Occipital lobe (tissue), 2 donors: ENCODE data around the gene SERPINB6. TPM values are rescaled to one million over a fixed set of nuclear protein-coding genes. Genes with fewer than 3 reads are reported as not detected.
"Not testable (repeated sequence)": the region's sequence is repeated elsewhere in the genome, so short reads cannot be mapped to it uniquely, and the experiment has no call there.

ENCODE experiments used
- DNase-seq: peaks from one replicate; lab custom pipeline; 2025; lab: John Stamatoyannopoulos, UW
- total RNA-seq: library from RNA; depleted of rRNA; stranded (reverse); fragments of >200 nt; gene quantifications from one replicate; pipeline ENCODE4 v1.2.3, GENCODE V29; 2014

The SERPINB6 gene
- total RNA-seq, result 12.3 TPM

DNA sequence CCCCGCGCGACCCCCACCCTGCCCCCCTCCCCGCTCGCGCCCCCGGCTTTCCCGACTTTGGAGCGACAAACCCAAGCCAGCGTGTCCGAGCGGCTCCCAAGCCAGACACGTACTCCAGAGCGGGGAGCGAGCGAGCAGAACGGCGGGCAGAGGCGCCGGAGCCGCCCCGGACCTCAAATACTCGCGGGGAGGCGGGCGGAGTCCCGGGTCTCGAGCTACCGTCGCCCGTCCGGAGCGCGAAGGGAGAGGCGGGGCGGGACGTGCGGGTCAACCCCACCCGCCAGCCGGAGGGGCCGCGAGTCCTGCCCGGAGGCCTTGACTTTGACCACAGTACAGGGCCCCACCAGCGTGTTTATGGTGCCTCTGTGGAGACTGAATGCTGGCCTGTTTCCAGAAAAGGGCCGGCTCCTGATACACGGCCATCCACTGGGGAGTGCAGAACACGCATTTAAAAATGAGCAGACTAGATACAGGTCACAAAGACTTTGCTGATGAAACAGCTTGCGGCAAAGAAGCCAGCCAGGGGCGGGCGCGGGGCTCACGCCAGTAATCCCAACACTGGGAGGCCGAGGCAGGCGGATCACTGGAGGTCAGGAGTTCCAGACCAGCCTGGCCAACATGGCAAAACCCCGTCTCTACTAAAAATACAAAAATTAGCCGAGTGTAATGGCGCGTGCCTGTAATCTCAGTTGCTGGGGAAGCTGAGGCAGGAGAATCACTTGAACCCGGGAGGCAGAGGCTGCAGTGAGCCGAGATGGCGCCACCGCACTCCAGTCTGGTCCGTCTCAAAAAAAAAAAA, at the start of gene SERPINB6:
TSS of gene SERPINB6 (minus strand) at position 148 of the 799 bp plus-strand sequence. CDS start 12,235 bp downstream, outside the sequence.
- peak; percentile 78 for DNase-seq

DNA sequence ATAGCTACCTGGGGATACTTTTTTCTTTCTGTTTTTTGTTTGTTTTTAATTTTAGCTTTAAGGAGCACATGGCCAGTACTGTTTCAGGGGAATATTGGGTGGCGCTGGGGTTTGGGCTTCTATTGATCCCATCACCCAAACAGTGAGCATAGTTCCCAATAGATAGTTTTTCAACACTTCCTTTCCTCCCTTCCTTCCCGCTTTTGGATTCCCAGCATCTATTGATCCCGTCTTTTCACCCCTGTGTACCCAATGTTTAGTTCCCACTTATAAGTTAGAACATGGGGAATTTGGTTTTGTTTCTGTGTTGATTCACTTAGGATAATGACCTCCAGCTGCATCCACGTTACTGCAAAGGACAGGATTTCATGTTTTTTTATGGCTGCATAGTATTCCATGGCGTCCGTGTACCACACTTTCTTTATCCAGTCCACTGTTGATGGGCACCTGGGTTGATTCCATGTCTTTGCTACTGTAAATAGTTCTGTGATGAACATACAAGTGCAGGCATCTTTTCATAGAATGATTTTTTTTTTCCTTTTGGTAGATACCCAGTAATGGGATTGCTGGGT, 48.5 kb upstream of the SERPINB6 start:
- no peak for DNase-seq

DNA sequence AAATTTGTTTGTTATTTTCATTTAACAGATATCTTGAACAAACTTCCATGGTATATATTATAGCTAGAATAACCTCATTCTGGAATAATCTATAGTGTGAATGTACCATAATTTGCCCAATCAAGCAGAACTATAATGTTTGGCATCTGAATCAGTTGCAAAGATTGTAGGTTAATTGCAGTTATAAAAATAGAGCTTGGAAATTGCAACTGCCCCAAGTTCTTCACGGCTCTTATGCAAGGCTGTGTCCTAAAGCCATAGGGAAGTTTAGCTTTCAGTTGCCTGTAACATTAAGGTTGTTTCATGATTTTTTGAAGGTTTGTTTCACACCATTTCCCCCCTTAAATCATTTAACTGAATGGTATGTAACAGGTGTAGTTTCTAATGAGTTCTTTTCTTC, 47.7 kb upstream of the SERPINB6 start:
- DNase-seq, result no peak

DNA sequence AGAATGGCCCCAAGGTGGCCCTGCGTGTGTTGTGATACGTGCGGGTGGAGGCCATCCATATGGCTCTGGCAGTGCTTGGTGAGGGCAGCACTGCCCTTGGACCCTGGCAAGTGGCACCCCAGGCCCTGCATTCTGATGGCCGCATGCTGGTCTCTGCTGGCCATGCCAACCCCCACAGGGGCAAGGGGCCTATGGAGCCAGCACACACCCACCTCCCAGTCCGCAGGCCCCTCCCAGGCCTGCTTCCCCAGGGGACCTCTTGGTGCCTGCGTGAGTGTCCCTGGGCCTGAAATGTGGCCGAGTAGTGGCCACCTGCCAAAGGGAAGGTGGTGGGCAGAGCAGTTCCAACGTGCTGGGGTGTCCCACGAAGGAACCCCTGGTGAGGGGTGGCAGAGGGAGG, 45.9 kb upstream of the SERPINB6 start:
- DNase-seq, result no peak

DNA sequence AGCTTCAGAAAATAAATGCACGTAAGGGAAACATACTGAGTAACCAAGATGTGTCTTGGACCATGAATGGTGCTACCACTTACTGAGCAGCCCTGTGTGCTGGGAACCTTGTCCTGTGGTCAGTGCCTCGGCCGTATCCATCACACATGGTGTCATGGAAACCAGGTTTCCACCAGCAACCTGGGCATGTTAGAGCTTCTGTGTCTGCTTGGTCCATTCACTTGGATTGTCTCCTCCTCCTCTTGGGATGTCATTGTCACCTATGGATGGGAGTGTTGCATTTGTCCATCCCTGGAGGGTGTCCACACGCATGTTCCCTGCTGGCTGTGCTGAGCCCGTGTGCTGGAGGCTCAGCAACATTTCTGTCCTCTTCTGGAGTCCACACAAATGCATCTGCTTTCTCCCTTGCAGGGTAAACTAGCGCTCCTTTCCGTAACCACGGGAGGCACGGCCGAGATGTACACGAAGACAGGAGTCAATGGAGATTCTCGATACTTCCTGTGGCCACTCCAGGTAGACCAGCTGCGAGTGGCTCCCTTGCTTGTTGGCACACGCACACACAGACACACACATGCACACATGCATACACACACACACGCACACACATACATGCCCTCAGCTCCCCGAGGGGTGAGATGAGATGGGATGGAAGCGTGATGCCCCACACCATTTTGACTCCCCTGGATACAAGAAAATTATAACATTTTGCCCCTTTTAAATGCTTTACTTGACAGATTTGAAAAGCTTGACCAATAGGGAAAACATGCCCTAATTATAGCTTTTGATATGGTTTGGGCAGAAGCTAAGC, 45.3 kb upstream of the SERPINB6 start:
- no peak for DNase-seq

DNA sequence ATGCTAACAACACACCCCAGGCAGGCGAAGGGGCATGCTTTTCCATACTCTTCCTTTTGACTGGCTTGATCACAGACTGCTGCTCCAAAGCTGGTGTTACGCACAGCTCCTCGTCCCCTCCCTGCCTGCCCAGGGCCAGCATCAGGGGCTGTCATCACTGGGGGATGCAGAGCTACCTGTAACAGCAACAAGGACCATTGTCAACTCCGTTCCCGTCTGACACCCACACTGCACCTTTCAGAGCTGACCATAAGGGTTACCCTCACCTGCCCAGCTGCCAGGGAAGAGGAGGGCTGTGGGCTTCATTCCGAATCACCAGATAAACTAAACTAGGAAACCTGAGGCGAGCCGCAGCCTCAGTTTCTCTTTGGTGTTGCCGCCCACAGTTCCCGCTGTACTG, 43.8 kb upstream of the SERPINB6 start:
- no peak for DNase-seq

DNA sequence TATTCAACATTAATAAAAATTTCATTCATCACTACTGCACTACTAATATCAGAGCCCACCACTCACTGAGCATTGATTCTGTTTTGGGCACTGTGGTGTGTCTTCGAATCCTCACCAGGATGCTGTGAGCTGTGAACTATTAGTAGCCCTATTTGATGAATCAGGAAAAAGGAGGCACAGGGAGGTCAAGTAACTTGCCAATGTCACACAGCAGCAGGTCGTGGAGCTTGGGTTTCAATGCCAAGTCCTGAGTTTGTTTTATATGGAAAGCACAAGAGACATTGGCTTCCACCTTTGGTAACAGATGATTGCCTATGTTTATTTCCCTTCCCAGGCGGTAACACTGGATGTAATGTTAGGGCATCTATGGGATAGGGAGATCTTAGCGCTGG, 43.3 kb upstream of the SERPINB6 start:
- DNase-seq, result no peak

DNA sequence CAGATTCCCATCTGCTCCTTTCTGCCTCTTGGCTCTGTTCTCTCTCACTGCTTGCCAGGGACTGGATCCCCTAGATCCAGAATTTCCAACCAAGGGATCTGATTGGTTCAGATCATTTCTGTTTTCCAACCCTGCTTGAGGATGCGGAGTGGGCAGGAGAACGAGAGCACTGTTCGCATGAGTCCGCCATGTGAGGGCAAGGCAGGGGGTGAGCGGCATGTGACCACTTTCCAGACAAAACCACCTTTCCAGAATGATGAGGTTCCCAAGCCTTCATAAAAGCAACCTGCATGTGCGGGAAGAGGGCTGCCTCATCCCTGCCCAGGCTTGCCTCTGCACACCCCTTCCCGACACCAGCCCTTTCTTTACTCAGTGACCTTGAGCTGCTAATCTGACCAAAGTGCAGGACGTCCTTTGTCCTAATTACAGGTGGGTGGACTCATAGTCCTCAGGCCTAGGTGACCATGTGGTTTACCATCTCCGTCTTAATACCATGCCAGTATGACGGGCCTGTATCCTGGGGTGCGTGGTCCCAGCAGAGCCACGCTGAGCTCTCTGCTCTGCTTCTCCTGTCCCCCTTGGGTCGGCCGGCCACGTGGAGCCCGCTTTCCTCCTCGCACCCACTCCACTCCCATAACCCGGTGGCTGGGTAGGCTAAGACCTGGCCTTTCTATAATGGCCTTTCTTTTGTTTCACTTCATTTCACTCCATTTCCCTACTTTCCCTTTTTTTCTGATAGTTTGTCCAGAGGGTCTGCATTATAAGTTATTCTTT, 42.7 kb upstream of the SERPINB6 start:
- no peak for DNase-seq

DNA sequence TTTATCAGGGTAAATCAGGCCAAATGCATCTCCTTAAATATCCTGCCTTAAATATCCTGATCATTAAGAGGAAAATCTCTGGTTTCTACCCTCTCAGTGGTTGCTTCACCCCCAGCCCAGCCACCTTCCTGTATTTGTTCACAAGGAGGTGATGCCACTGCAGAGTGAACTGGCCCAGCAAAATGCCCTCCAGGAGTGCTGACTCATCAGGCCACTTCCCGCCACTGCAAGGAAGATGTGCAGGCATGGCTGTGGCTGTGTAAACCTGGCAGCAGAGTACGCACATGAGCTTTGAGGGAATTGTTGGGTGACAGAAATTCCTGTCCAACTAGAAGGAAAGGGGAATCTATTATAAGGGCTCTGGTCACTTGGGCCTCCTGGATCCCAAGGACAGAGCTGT, 42.1 kb upstream of the SERPINB6 start:
- no peak for DNase-seq

DNA sequence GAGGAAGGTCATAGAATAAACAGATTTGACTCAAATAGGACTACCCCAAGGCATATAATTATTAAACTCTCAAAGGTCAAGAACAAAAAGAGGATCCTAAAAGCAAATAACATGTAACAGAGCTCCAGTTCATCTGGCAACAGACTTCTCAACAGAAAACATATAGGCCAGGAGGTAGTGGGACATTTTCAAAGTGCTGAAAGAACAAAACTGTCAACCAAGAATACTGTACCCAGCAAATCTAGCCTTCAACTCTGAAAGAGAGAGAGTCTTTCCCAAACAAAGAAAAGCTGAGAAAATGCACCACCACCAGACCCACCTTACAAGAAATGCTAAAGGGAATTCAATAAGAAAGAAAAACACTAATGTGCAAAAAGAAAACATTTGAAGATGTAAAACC, 40.2 kb upstream of the SERPINB6 start:
- DNase-seq, result no peak

DNA sequence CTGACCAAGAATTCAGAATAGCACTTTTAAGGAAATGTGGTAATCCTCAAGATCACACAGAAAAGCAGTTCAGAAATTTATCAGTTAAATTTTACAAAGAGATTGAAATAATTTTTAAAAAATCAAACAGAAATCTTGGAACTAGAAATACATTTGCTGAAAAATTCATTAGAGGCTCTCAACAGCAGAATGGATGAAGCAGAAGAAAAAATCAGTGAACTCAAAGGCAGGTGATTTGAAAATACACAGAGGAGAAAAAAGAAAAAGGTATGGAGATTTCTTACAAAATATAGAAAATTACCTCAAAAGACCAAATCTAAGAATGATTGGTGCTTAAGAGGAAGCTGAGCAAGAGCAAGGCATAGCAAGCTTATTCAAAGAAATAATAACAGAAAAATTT, 39.8 kb upstream of the SERPINB6 start:
- no peak for DNase-seq

DNA sequence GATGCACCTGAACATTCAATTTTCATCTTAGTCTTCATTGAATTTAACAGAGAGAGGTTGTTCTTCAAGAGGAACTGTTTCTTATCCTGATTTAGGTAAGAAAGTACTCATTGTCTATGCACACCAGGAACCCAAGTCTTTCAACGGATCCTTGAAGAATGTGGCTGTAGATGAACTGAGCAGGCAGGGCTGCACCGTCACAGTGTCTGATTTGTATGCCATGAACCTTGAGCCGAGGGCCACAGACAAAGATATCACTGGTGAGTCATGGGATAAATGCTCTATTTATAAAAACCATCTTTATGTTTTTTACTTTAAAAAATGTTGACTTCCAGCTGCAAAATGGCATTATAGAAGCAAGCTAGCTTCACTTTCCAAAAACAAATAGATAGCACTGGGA, 38.6 kb upstream of the SERPINB6 start:
- DNase-seq, result no peak

DNA sequence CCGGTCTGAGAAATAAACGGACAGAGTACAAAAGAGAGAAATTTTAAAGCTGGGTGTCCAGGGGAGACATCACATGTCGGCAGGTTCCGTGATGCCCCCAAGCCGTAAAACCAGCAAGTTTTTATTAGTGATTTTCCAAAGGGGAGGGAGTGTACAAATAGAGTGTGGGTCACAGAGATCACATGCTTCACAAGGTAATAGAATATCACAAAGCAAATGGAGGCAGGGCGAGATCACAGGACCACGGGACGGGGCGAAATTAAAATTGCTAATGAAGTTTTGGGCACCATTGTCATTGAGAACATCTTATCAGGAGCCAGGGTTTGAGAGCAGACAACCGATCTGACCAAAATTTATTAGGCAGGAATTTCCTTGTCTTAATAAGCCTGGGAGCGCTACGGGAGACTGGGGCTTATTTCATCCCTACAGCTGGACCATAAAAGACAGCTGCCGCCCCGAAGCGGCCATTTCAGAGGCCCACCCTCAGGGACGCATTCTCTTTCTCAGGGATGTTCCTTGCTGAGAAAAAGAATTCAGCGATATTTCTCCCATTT, 37.4 kb upstream of the SERPINB6 start:
- DNase-seq, result not testable (repeated sequence)

DNA sequence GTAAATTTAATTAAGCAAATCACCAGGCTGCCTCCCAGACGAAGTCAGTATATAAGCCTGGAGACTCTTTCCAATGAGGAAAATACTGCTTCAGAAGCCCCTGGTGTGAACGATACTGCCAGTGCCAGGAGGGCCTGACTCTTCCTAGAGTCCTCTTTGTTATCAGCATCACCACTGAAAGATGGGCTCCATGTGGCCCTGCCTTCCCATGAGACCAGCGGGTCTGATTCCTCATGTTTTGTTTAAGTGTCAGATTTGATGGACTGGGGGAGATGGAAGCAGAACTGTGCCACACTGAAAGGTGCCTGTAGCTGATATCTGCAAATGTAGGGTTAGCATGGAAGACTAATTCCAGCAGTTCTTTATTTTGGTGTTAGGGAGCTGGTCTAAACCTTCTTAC, 36.2 kb upstream of the SERPINB6 start:
- DNase-seq, result no peak

DNA sequence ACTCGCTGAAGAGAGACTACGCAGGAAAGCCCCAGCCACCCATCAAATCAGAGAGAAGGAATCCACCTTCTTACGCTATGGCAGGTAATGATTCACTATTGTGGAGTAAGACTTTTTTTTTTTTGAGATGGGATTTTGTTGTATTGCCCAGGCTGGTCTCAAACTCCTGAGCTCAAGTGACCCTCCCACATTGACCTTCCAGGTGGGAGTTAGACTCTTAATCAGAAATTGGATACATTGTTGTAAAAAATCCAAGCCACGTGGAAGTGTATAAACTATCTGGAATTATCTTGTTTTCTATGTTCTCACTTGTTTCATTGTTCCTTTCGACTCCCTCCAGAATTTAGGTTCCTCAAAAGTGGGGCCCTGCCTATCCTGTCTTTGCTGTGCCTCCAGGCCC, 35.1 kb upstream of the SERPINB6 start:
- no peak for DNase-seq

DNA sequence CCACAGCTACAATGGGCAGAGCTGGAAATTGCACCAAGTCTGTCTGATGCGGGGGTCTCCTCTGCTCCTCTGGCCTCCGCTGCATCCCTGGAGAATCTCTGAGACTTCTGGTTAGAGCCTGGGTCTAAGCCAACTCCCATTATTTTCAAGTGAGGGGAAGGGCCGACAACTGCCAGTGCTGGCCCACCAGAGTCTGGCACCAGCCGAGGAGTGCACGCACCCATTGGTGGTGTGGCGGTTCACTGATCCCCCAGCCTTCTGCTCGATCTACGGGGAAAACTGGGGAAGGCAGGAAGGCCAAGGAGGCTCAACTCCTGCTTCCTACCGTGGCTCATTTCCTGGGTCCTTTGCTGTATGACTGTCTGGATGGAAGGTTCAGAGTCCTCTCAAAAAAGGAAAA, 34.5 kb upstream of the SERPINB6 start:
- no peak for DNase-seq

DNA sequence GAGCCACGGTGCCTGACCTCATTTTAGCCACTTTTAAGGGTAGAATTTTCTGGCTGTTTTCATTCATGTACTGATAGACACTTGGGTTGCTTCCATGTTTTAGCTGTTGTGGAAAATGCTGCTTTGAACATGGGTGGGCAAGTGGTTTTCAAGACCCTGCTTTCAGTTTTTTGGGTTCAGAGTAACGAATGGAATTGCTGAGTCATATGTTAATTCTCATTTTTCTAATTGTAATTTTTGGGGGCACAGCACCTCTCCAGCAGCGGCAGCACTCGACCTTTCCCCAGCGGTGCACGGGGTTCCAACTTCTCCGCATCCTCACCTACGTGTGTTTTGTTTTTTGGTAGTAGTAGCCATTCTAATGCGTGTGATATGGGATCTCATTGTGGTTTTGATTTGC, 33.7 kb upstream of the SERPINB6 start:
- DNase-seq, result no peak

DNA sequence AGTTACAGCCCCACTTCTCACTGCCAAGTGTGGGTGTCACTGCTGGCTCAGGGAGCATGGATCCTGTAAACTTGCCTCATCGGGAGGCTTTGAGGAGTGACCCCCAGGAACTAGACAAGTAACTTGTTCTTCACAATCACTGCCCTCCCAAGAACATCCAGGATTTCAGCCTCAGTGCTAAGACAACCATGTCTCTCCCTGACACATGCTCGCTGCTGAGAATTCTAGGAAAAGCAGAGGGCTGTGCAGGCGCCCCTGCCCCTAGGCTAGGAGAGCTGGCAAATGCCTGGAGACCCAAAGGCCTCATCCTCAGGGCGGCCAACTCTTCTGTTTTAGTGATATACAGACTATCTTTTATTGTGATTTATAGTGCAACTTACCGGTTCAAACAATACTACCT, 31.9 kb upstream of the SERPINB6 start:
- DNase-seq, result not testable (repeated sequence)

DNA sequence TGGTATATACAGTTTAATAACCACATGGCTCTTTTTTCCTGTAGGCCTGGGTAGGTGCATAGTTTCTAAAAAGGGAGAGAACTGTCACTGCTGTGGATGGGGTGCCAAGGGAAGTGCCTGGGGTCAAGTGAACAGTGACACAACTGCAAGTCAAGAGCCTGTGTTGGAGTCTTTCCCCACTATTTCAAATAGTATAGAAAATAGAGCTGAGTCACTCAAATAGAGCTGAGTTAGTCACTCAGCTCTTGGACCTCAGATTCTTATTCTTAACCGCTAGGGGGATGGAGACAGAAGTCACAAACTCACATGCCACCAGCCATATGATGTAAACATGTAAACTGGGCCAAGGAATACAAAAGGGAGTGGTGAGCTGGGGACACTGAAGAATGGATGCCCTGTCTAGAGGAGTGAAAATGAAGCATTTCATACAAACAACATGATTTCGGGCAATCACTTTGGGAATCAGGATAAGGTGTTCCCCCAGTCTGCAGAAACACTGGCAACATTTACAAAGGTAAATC, 30.5 kb upstream of the SERPINB6 start:
- no peak for DNase-seq

DNA sequence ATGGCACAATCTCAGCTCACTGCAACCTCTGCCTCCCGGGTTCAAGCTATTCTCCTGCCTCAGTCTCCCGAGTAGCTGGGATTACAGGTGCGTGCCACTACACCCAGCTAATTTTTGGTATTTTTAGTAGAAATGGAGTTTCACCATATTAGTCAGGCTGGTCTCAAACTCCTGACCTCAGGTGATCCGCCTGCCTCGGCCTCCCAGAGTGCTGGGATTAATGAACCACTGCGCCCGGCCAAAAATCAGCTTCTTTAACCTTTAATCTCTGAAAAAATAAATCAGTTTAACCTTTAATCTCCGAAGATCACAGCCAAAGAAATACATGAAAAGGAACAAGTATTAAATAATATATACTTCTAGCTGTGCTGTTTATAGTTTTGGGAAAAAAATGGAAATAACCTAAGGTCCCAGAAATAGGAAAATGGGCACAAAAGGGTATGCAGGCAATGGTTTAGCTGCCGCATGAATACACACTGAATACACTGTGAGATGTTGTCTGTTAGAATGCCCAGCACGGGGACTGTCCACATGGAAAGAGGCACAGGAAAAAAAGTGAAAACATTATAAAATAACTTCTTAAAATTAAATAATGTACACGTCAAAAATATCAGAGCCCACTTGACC, 29.9 kb upstream of the SERPINB6 start:
- DNase-seq, result no peak
